C4-2B (cell line): ENCODE data around the gene CACNG6.

Source experiments
- ZFX ChIP-seq: fragments of 450-650 bp; IDR thresholded peaks from 2 replicates; pipeline ENCODE4 v1.6.1; 2017
- TF ChIP-seq, protein P1 (sequence below): fragments of 450-650 bp; conservative IDR thresholded peaks from 2 replicates; pipeline ENCODE4 v1.5.1; 2017; ENCODE audit warnings: mild to moderate bottlenecking

DNA sequence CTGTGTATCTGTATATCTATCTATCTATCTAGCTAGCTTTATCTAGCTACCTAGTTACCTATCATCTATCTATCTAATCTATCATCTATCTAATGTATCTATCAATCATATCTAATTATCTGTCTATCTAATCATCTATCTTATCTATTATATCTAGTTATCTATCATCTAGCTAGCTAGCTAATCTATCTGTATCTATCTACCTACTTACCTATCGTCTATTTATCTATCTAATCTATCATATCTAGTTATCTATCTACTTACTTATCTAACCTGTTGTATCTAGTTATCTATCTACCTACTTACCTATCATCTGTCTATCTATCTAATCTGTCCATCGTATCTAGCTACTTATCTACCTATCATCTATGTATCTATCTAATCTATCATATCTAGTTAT, 54.3 kb downstream of the CACNG6 start:
- TF ChIP-seq, protein P1, sequence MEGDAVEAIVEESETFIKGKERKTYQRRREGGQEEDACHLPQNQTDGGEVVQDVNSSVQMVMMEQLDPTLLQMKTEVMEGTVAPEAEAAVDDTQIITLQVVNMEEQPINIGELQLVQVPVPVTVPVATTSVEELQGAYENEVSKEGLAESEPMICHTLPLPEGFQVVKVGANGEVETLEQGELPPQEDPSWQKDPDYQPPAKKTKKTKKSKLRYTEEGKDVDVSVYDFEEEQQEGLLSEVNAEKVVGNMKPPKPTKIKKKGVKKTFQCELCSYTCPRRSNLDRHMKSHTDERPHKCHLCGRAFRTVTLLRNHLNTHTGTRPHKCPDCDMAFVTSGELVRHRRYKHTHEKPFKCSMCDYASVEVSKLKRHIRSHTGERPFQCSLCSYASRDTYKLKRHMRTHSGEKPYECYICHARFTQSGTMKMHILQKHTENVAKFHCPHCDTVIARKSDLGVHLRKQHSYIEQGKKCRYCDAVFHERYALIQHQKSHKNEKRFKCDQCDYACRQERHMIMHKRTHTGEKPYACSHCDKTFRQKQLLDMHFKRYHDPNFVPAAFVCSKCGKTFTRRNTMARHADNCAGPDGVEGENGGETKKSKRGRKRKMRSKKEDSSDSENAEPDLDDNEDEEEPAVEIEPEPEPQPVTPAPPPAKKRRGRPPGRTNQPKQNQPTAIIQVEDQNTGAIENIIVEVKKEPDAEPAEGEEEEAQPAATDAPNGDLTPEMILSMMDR, result no peak
- TF ChIP-seq ZFX, result no peak
